NK-92 (cell line): ENCODE results near the gene TAS2R43.
"Not testable (repeated sequence)": the region's sequence is repeated elsewhere in the genome, so short reads cannot be mapped to it uniquely, and the experiment has no call there.

Source experiments
- DNase-seq: peaks from one replicate; lab custom pipeline; 2025; ENCODE audit not compliant: unreplicated experiment; lab: John Stamatoyannopoulos, UW

Gene TAS2R43

GRCh38 chr12:11062194-11062593 is 29.9 kb downstream of the TAS2R43 start, which contains the start of gene TAS2R46:
TAS2R46 (minus strand) TSS chr12:11062294; CDS start chr12:11062294, 0 bp downstream.
- DNase-seq = not testable (repeated sequence)

- DNase-seq = no peak
Observed at GRCh38 chr12:11059784-11060183, 32.3 kb downstream of the TAS2R43 start.

GRCh38 chr12:11059041-11059440 is 33.1 kb downstream of the TAS2R43 start:
- no peak for DNase-seq

- no peak for DNase-seq
Observed at GRCh38 chr12:11055306-11055705, 36.8 kb downstream of the TAS2R43 start.

GRCh38 chr12:11049806-11050531 is 42.1 kb downstream of the TAS2R43 start:
- not testable (repeated sequence) for DNase-seq

- DNase-seq = not testable (repeated sequence)
Observed at GRCh38 chr12:11041366-11041765, 50.7 kb downstream of the TAS2R43 start.
